Karpas-422 (cell line): ENCODE data around the gene RYK. TPM values are rescaled to one million over a fixed set of nuclear protein-coding genes. Genes with fewer than 3 reads are reported as not detected.

Experiments used
- DNase-seq: peaks from one replicate; pipeline ENCODE4 v3.0.0-alpha.2; 2015
- H2AFZ ChIP-seq: fragments of 200-600 bp; sonication (generic); 2 replicates; pipeline ENCODE4 v1.6.1; 2014; ENCODE audit warnings: antibody characterized with exemption, low read length, mixed read lengths
- H3K27ac ChIP-seq: fragments of 200-600 bp; sonication (generic); 2 replicates; pipeline ENCODE4 v1.5.1; 2014; ENCODE audit warnings: mild to moderate bottlenecking, low read length, moderate library complexity
- H3K27me3 ChIP-seq: fragments of 200-600 bp; sonication (generic); 2 replicates; pipeline ENCODE4 v1.6.1; 2014; ENCODE audit warnings: low read length, mixed read lengths
- H3K36me3 ChIP-seq: fragments of 200-600 bp; sonication (generic); 2 replicates; pipeline ENCODE4 v1.6.1; 2014; ENCODE audit warnings: low read length, mixed read lengths; ENCODE audit not compliant: insufficient read depth
- H3K4me1 ChIP-seq: fragments of 200-600 bp; sonication (generic); 2 replicates; pipeline ENCODE4 v1.6.1; 2014; ENCODE audit warnings: mild to moderate bottlenecking, low read length, mixed read lengths
- H3K4me2 ChIP-seq: fragments of 200-600 bp; sonication (generic); 2 replicates; pipeline ENCODE4 v1.6.1; 2014; ENCODE audit warnings: low read length, low read depth, mild to moderate bottlenecking; ENCODE audit not compliant: poor library complexity, severe bottlenecking
- H3K4me3 ChIP-seq: fragments of 200-600 bp; sonication (generic); 2 replicates; pipeline ENCODE4 v1.5.1; 2014; ENCODE audit warnings: mild to moderate bottlenecking, antibody characterized with exemption, low read length, mixed read lengths
- H3K79me2 ChIP-seq: fragments of 200-600 bp; sonication (generic); 2 replicates; pipeline ENCODE4 v1.6.1; 2014; ENCODE audit warnings: mild to moderate bottlenecking, low read length, mixed read lengths
- H3K9ac ChIP-seq: fragments of 200-600 bp; sonication (generic); 2 replicates; pipeline ENCODE4 v1.6.0; 2014; ENCODE audit warnings: low read length
- H3K9me2 ChIP-seq: fragments of 200-600 bp; sonication (generic), shearing (Covaris generic); replicated peaks from 2 replicates; pipeline ENCODE4 v1.6.0; 2014; ENCODE audit warnings: mild to moderate bottlenecking, low read length, moderate library complexity; ENCODE audit not compliant: insufficient read depth
- H3K9me3 ChIP-seq: fragments of 300-700, 200-600 bp; sonication (generic); 2 replicates; pipeline ENCODE4 v1.6.1; 2014; ENCODE audit warnings: low read length, mixed read lengths
- H4K20me1 ChIP-seq: fragments of 200-600 bp; sonication (generic); 2 replicates; pipeline ENCODE4 v1.6.1; 2014; ENCODE audit warnings: mild to moderate bottlenecking, antibody characterized with exemption, low read length, low read depth; ENCODE audit not compliant: insufficient read depth
- total RNA-seq: library from RNA; depleted of rRNA; stranded (reverse); fragments of >200 nt; shearing (Covaris generic); gene quantifications from 2 replicates; pipeline ENCODE4 v1.2.3, GENCODE V29; 2014; ENCODE audit warnings: low replicate concordance

Gene RYK
- total RNA-seq, 1 experiment from 2014 or later: 14.8 TPM

GRCh38 chr3:134149286-134149685 is 101.4 kb downstream of the RYK start:
- Histone ChIP-seq H3K4me2 (no peak overlapping the region), H3K27me3 (no peaks in the 10 kb centered on the region), H3K36me3 (no peaks in the 10 kb centered on the region), H3K9me3 (no peaks in the 10 kb centered on the region), H3K79me2 (no peaks in the 10 kb centered on the region), H3K27ac (no peak overlapping the region), H3K9me2 (no peaks in the 10 kb centered on the region), H3K4me3 (no peak overlapping the region), H2AFZ (no peak overlapping the region), H4K20me1 (no peaks in the 10 kb centered on the region), H3K4me1 (peaks cover 6% of the 10 kb centered on the region; the same call in 1 of the 2 replicates), H3K9ac (no peak overlapping the region)
- no peak for DNase-seq

- Histone ChIP-seq H4K20me1 (no peaks in the 10 kb centered on the region), H3K79me2 (no peaks in the 10 kb centered on the region), H3K27me3 (no peaks in the 10 kb centered on the region), H3K9ac (no peak overlapping the region), H3K4me3 (no peak overlapping the region), H3K4me1 (peaks cover 6% of the 10 kb centered on the region; the same call in 1 of the 2 replicates), H2AFZ (no peak overlapping the region), H3K9me2 (no peaks in the 10 kb centered on the region), H3K27ac (no peak overlapping the region), H3K36me3 (no peaks in the 10 kb centered on the region), H3K4me2 (no peak overlapping the region), H3K9me3 (no peaks in the 10 kb centered on the region)
- DNase-seq: no peak
Measured at GRCh38 chr3:134148534-134148933, 102.1 kb downstream of the RYK start.

GRCh38 chr3:134147411-134147810 is 103.2 kb downstream of the RYK start:
- DNase-seq: no peak
- H3K27me3 ChIP-seq: no peaks in the 10 kb centered on the region

GRCh38 chr3:134146666-134147065 is 104.0 kb downstream of the RYK start:
- DNase-seq: no peak
- peaks cover 6% of the 10 kb centered on the region; the same call in 1 of the 2 replicates for H3K4me1 ChIP-seq
- no peaks in the 10 kb centered on the region for H3K9me3 ChIP-seq
- no peak overlapping the region for H3K9ac ChIP-seq
- H4K20me1 ChIP-seq: no peaks in the 10 kb centered on the region
- H3K4me3 ChIP-seq: no peak overlapping the region
- no peaks in the 10 kb centered on the region for H3K27me3 ChIP-seq
- H2AFZ ChIP-seq: no peak overlapping the region
- H3K36me3 ChIP-seq: no peaks in the 10 kb centered on the region
- no peak overlapping the region for H3K27ac ChIP-seq
- H3K4me2 ChIP-seq: no peak overlapping the region
- H3K9me2 ChIP-seq: no peaks in the 10 kb centered on the region
- no peaks in the 10 kb centered on the region for H3K79me2 ChIP-seq

More at GRCh38 chr3:134147411-134147810, 103.2 kb downstream of the RYK start:
- H3K4me2 ChIP-seq: no peak overlapping the region
- H3K79me2 ChIP-seq: no peaks in the 10 kb centered on the region
- no peaks in the 10 kb centered on the region for H3K36me3 ChIP-seq
- H2AFZ ChIP-seq: no peak overlapping the region
- H3K9me2 ChIP-seq: no peaks in the 10 kb centered on the region
- H3K27ac ChIP-seq: no peak overlapping the region
- no peaks in the 10 kb centered on the region for H4K20me1 ChIP-seq
- H3K4me1 ChIP-seq: peaks cover 6% of the 10 kb centered on the region; the same call in 1 of the 2 replicates
- H3K4me3 ChIP-seq: no peak overlapping the region
- no peak overlapping the region for H3K9ac ChIP-seq
- no peaks in the 10 kb centered on the region for H3K9me3 ChIP-seq

GRCh38 chr3:134145183-134145582 is 105.5 kb downstream of the RYK start:
- Histone ChIP-seq H3K27me3 (no peaks in the 10 kb centered on the region), H3K36me3 (no peaks in the 10 kb centered on the region), H3K27ac (no peak overlapping the region), H3K79me2 (no peaks in the 10 kb centered on the region), H3K4me3 (no peak overlapping the region), H3K9me3 (no peaks in the 10 kb centered on the region), H4K20me1 (no peaks in the 10 kb centered on the region), H2AFZ (no peak overlapping the region), H3K9me2 (no peaks in the 10 kb centered on the region), H3K4me1 (peaks cover 6% of the 10 kb centered on the region; the same call in 1 of the 2 replicates), H3K9ac (no peak overlapping the region), H3K4me2 (no peak overlapping the region)
- DNase-seq: no peak

GRCh38 chr3:134144694-134145093 is 106.0 kb downstream of the RYK start:
- no peak overlapping the region for H3K4me2 ChIP-seq
- no peak overlapping the region for H2AFZ ChIP-seq
- H3K27ac ChIP-seq: no peak overlapping the region
- no peaks in the 10 kb centered on the region for H3K27me3 ChIP-seq
- DNase-seq: no peak
- H3K9me3 ChIP-seq: no peaks in the 10 kb centered on the region
- H3K79me2 ChIP-seq: no peaks in the 10 kb centered on the region
- no peaks in the 10 kb centered on the region for H4K20me1 ChIP-seq
- no peaks in the 10 kb centered on the region for H3K36me3 ChIP-seq
- no peak overlapping the region for H3K4me3 ChIP-seq
- H3K9ac ChIP-seq: no peak overlapping the region
- no peaks in the 10 kb centered on the region for H3K9me2 ChIP-seq
- H3K4me1 ChIP-seq: peaks cover 6% of the 10 kb centered on the region; the same call in 1 of the 2 replicates

- Histone ChIP-seq H3K36me3 (no peaks in the 10 kb centered on the region), H3K4me1 (peaks cover 6% of the 10 kb centered on the region; the same call in 1 of the 2 replicates), H3K4me3 (no peak overlapping the region), H3K79me2 (no peaks in the 10 kb centered on the region), H4K20me1 (no peaks in the 10 kb centered on the region), H3K27me3 (no peaks in the 10 kb centered on the region), H2AFZ (no peak overlapping the region), H3K27ac (no peak overlapping the region), H3K4me2 (no peak overlapping the region), H3K9me3 (no peaks in the 10 kb centered on the region), H3K9ac (no peak overlapping the region), H3K9me2 (no peaks in the 10 kb centered on the region)
- DNase-seq: no peak
Measured at GRCh38 chr3:134143828-134144401, 106.7 kb downstream of the RYK start.

- H3K36me3 ChIP-seq: no peaks in the 10 kb centered on the region
- H3K79me2 ChIP-seq: no peaks in the 10 kb centered on the region
- H3K9me2 ChIP-seq: no peaks in the 10 kb centered on the region
- H4K20me1 ChIP-seq: no peaks in the 10 kb centered on the region
- H3K4me3 ChIP-seq: no peak overlapping the region
- no peak overlapping the region for H2AFZ ChIP-seq
- H3K4me2 ChIP-seq: no peak overlapping the region
- no peaks in the 10 kb centered on the region; the same call in 1 of the 2 replicates for H3K27me3 ChIP-seq
- no peak for DNase-seq
- no peaks in the 10 kb centered on the region; the same call in 1 of the 2 replicates for H3K4me1 ChIP-seq
- no peak overlapping the region for H3K27ac ChIP-seq
- H3K9me3 ChIP-seq: no peaks in the 10 kb centered on the region
- no peak overlapping the region for H3K9ac ChIP-seq
Measured at GRCh38 chr3:134136604-134137003, 114.1 kb downstream of the RYK start.
